Activated gamma-delta T cell treated with anti-CD3 and anti-CD28 coated beads, Interleukin-2, amount 50 U/mL, for 16 hours (primary cell): ENCODE measurements around the gene ARHGEF4.
A peak's percentile ranks its signal among the peaks of the same experiment; 100 is the strongest.

Experiments
- DNase-seq: peaks from one replicate; pipeline ENCODE4 v3.0.0-alpha.2; 2020; ENCODE audit warnings: low read depth

Gene ARHGEF4

GRCh38 chr2:130818809-130819208, 17.9 kb upstream of the ARHGEF4 start:
- DNase-seq, result no peak

DNA sequence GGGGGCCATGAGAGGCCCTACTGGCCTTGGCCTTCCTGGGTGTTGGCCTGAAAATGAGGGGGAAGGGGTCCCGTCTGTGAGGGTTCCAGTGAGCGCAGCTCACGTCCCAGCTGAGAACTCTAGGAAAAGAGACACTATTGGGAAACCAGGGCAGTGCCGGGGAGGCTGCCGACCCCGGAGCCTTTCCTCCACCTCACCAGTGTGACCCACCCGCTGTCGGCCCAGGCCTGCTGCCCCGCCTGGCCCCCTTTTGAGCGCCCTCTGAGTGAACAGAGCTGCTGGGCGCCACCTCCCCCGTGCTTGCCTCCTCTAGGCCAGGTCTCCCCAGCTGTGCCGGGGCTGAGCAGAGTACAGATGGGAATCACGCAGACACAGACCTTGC, 17.5 kb upstream of the ARHGEF4 start:
- no peak for DNase-seq

DNA sequence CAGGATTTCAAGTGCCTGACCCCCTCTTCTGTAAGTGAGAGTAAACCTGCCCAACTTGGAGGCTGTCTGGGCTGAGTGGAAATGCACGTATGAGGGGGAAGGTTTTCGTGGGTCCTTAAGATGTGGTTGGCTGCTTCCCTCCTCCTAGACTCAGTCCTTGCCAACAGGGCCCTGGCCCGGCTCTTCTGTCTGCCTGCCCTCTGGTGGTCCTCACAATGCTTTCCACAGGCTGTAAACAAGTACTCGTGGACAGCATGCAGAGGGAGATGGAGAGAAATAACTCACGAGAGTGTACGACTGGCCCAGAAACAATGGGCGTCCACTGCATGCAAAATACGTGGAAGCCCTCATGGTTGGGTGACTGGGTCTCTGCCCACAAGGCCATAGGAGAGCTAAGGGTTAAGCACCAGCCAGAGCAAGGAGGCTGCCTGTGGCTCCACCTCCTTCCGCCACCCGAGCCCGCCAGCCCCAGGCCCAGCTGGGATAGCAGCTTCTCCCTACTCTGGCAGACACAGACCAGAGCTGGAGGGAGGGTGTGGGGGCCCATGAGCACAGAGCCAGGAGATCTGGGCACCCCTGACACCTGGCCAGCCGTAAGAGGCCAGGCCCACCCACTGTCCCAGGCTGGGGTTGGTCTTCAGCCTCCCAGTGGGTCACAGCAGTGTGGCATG, 17.0 kb upstream of the ARHGEF4 start:
- no peak for DNase-seq

DNA sequence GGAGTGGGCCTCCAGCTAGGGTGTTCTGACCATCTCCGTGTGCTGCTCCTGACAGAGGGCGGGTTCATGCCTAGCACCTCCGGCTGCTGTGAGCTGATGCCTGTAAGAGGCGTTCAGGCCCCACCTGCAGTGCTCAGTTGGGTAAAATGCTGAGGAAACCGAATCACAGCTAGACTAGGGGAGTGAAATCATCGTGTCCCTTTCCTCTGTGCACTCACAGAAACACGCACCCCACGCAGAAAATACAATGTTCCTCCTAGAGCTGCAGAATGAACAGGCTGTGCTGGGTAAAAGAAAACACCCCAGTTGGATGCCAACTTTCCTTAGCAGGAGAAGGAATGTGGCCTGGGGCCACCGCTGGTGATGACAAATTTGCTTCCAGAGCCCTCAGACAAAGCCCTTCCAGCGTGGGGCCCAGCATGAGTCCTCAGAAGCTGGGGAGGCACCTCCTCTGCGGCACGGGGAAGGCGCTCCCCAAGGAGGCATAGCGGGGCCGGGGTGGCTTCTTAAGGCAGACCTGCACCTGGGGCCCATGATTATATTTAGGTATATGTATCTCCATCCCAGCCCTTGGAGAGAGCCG, 16.3 kb upstream of the ARHGEF4 start:
- DNase-seq, result no peak

DNA sequence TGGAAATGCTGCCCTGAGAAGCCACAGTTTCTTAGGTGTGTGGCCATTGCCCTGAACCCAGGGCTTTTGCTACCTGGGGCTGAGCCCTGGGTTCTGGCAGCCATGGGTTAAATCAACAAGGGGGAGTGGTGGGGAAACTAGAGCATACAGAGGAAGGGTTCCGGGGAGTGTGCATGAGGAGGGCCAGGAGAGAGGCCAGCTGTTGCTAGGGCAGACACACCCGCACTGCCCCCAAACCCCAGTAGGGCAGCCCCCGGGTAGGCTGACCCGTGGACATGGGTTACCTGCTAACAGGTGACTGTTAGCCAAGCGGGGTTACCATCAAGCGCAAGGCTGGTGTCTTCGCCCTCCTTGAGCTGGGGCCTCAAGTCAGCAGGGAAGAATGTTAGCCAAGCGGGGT, 14.8 kb upstream of the ARHGEF4 start:
- no peak for DNase-seq

DNA sequence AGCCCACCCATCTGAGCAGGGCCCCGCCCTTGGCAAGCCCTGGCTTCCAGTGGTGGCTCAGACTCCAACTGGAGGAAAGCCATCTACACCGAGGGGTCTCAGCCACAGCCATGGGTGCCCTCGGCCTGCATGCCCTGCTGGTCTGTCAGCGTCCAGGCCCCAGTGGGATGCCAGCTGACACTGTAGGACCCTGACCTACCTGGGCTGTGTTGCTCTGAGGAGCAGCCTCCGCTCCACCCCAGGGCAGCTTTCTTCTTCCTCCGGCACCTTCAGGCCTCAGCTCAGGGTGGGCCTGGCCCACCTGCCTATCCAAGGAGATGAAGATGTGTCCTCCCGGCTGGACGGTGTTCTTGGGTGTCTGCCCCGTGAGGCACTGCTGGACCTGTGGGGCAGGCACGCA, 13.9 kb upstream of the ARHGEF4 start:
- DNase-seq, result no peak

DNA sequence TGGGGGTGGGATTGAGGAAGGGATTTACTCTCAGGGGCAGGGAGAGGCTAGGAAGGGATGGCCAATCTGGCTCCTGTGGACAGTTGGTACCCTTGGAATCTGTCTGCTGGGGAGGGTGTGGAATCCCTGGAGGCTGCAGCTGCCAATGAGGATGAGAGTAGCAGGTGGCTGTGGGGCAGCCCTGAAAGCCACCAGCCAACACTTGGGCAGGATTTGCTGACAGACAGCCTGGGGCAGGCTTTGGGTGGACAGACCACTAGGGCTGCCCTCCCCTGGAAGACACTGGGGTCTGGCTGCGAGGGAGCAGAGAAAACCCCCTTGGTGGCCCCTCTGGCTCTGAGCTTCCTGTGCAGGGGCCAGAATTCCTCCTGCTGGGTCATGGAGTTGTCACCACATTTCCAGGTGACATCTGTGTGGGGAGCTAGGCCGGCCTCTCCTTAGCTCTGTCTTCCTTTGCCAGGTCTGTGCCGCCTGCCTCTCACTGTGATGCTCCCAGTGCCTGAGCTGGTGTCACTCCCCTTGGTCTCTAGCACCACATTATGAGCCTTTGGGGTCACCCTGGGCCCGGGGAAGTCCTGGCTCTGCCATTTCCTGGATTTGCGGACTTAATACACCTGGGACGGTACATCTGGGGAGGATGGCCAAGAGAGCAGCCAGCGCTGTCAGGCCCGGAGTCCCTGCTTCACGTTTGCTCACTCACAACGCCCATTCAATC, 13.4 kb upstream of the ARHGEF4 start:
- no peak for DNase-seq

GRCh38 chr2:130823886-130824491, 12.7 kb upstream of the ARHGEF4 start:
- no peak for DNase-seq

- peak; percentile 61 for DNase-seq
These were observed 12.1 kb upstream of the ARHGEF4 start for GRCh38 chr2:130824492-130825061.

DNA sequence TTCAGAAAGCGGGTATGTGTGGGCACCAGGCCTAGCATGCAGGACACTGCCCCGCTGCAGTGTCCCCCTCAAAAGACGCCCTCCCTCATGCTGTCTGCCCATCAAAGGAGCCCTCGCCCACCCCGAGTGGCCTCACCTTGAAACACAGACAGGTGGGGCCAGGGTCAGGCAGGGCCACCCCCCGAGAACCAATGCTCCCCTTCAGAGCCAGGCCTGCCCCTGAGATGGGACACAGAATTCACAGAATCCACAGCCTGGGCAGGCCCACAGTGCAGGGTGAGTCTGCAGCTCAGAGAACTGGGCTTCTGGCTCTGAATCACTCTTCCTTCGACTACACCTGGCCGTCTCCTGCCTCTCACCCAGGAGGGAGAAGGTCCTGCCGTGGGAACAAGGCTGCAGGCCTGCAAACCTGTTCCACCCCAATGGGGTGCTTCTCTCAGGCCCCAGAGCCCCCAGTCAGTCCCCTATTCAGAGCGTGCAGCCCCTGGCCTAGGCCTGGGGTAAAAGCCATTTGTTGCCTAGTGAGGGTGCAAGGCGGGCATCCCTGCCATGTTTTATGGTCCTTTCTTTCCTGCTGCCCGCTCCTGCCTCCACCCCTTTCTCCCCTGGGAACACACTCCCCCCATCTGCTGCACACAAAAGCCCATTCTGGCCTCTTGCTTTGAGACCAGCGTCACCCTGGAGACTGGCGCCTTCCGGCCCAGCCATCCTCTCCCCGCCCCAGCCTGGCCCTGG, 11.3 kb upstream of the ARHGEF4 start:
- DNase-seq, result no peak

- DNase-seq, result no peak
These were observed 10.8 kb upstream of the ARHGEF4 start for GRCh38 chr2:130825966-130826253.

DNA sequence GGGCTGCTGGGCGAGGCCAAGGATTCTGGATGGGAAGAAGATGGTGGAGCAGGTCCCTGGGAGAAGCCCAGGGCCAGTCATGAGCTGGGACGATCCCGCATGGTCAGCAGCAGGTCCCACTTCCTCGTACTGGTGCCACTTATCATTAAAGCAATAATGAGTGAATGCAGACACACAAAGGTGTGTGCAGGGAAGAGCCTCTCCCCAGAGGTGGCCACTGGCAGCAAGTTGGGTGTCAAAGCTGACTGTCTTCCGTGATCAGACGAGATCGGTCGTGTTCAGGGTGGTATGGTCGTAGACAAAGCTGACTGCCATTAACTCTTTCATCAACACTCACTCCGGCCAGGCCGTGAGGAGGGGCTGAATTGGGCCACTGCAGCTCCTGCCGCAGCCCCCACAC, 10.3 kb upstream of the ARHGEF4 start:
- DNase-seq, result no peak

GRCh38 chr2:130826821-130827501, 9.8 kb upstream of the ARHGEF4 start:
- DNase-seq, result no peak

GRCh38 chr2:130827502-130828251, 9.0 kb upstream of the ARHGEF4 start:
- DNase-seq, result no peak

DNA sequence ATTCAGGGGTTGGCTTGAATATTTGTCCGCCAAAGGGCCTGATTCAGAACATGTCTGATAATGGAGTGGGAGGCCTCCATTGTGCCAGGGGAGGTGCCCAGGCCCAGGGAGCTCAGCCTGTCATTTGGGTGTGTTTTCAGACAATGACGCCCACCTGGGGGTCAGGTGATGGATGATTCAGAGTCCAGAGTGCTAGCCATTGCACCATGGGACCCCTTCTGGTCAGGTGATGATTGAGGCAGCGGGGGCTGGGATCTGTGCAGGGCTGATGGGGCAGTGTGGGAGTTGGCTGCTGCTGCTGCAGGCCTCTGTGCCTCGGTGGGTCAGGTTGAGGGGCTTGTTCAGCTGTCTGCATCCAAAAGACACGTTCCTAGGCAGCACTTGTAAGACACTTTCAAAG, 8.3 kb upstream of the ARHGEF4 start:
- no peak for DNase-seq

GRCh38 chr2:130829015-130829414, 7.7 kb upstream of the ARHGEF4 start:
- DNase-seq, result no peak

- DNase-seq, result no peak
These were observed 6.2 kb upstream of the ARHGEF4 start for GRCh38 chr2:130830538-130830937.

GRCh38 chr2:130831356-130831755, 5.4 kb upstream of the ARHGEF4 start:
- DNase-seq, result no peak

DNA sequence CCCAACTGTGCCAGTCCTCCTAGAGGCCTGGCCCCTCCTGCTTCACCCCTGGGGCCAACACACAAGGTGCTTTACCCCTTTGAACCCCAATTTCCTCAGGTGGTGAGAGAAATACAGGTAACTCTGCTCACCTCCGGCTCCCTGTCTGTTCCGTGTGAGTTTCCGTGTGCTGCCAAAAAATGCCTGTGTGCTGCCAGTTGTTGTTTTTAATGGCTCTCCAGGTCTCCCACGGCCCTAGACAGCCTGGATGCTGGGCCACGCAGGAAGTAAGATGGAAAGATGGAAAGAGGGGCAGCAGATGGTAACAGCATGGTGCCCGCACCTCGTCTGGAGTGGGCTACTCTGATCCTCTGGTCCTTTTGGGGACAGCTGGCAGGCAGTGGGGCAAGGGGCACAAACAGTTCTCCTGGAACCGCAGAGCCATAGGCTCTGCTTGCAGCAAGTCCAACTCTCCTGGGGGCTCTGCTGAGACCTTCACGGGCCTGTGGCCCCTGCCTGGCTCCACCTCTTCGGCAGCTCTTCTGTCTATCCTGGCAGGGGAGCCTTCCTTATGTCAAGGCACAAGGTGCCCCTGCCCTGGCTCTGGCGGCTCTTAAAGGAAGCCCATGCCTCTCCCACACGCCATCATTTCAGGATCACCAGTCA, 4.3 kb upstream of the ARHGEF4 start:
- DNase-seq, result no peak

DNA sequence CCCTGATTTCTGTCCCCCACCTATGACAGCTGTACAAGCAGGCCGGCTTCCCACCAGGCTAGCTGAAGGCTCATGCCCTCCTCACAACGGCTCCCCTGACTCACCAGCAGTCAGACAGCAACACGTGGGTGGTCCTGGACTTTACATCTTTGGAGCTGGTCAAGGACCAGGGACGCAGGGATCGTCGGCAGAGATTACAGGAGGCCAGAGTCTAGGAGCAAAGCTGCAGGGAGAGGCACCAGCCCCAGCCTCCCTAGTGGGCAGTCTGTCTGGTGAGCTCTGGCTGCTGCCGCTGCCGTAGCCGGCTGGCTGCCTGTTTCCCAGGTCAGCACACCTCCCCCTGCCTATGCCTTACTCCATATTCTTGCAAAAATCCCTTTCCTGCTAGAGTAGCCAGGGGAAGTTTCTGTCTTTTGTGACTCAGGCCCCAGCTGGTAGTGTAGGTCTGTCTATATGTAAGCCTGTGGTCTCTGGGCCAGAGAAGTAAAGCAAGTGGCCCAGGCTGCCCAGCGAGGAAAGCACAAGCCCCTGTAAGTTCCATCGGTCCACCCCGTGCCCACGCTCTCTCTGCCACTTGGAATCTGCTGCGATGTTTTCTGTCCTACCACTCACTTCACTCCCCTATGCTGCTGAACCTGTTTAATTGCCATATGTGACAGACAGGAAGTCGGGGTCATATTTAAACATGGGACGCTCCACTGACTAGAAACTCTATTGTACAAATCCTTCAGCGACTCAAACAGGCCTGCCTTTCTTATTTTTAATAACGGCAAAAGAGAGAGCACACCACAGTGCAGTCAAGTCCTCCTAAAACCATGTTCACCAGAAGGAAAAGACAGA, 2.4 kb upstream of the ARHGEF4 start:
- DNase-seq, result no peak
